LHCN-M2 (cell line): Measurements from ENCODE around the gene PDZRN4. TPM values are rescaled to one million over a fixed set of nuclear protein-coding genes. Genes with fewer than 3 reads are reported as not detected.

Experiments used
- DNase-seq: peaks from one replicate; pipeline ENCODE4 v3.0.0-alpha.2; 2012; ENCODE audit warnings: low read depth
- total RNA-seq: library from RNA; depleted of rRNA; stranded (reverse); fragments of >200 nt; gene quantifications from 2 replicates; pipeline ENCODE4 v1.2.3, GENCODE V29; 2014

Gene PDZRN4
- total RNA-seq, 1 experiment from 2014 or later = not detected

- no peak for DNase-seq
These were observed 264.8 kb downstream of the PDZRN4 start for GRCh38 chr12:41452838-41453407.

GRCh38 chr12:41453409-41453808 is 265.3 kb downstream of the PDZRN4 start:
- no peak for DNase-seq

GRCh38 chr12:41459111-41459905 is 271.2 kb downstream of the PDZRN4 start:
- no peak for DNase-seq

- no peak for DNase-seq
These were observed 271.7 kb downstream of the PDZRN4 start for GRCh38 chr12:41459906-41460214.

GRCh38 chr12:41460906-41461305 is 272.8 kb downstream of the PDZRN4 start:
- DNase-seq = no peak

GRCh38 chr12:41462312-41462711 is 274.2 kb downstream of the PDZRN4 start:
- DNase-seq = no peak

GRCh38 chr12:41465526-41465925 is 277.4 kb downstream of the PDZRN4 start:
- DNase-seq = peak; percentile 4

- no peak for DNase-seq
These were observed 278.2 kb downstream of the PDZRN4 start for GRCh38 chr12:41466300-41466699.

GRCh38 chr12:41466802-41467201 is 278.7 kb downstream of the PDZRN4 start:
- DNase-seq = no peak

- DNase-seq = no peak
These were observed 279.6 kb downstream of the PDZRN4 start for GRCh38 chr12:41467591-41468325.

- DNase-seq = no peak
These were observed 280.2 kb downstream of the PDZRN4 start for GRCh38 chr12:41468341-41468740.

GRCh38 chr12:41468756-41469155 is 280.6 kb downstream of the PDZRN4 start:
- DNase-seq = no peak

GRCh38 chr12:41473441-41473840 is 285.3 kb downstream of the PDZRN4 start:
- DNase-seq = no peak

GRCh38 chr12:41474001-41474400 is 285.9 kb downstream of the PDZRN4 start:
- no peak for DNase-seq

- no peak for DNase-seq
These were observed 288.6 kb downstream of the PDZRN4 start for GRCh38 chr12:41476499-41477439.

GRCh38 chr12:41479426-41479825 is 291.3 kb downstream of the PDZRN4 start:
- DNase-seq = no peak

GRCh38 chr12:41485203-41485602 is 297.1 kb downstream of the PDZRN4 start:
- no peak for DNase-seq

GRCh38 chr12:41486718-41487117 is 298.6 kb downstream of the PDZRN4 start:
- peak; percentile 10 for DNase-seq

- DNase-seq = no peak
These were observed 307.9 kb downstream of the PDZRN4 start for GRCh38 chr12:41496009-41496408.

GRCh38 chr12:41497409-41497808 is 309.3 kb downstream of the PDZRN4 start:
- DNase-seq = no peak

GRCh38 chr12:41504976-41505375 is 316.9 kb downstream of the PDZRN4 start:
- no peak for DNase-seq

GRCh38 chr12:41507286-41507685 is 319.2 kb downstream of the PDZRN4 start:
- DNase-seq = no peak
